Tongue (tissue), 2 donors: Measurements from ENCODE around the gene KCNA3. TPM values are rescaled to one million over a fixed set of nuclear protein-coding genes. Genes with fewer than 3 reads are reported as not detected.
A peak's percentile ranks its signal among the peaks of the same experiment; 100 is the strongest.

Source experiments
- DNase-seq: peaks from one replicate; pipeline ENCODE4 v3.0.0-alpha.2; 2015
- total RNA-seq: library from RNA; depleted of rRNA; stranded (reverse); fragments of >200 nt; gene quantifications from one replicate; pipeline ENCODE4 v1.2.3, GENCODE V29; 2014

KCNA3 gene
- total RNA-seq, 1 donor from 2014 or later = 0.72 TPM

GRCh38 chr1:110638058-110638457 is 36.7 kb downstream of the KCNA3 start:
- peak; percentile 9 for DNase-seq

GRCh38 chr1:110637475-110637874 is 37.3 kb downstream of the KCNA3 start:
- DNase-seq = no peak

- no peak for DNase-seq
Observed at GRCh38 chr1:110636149-110636935, 38.4 kb downstream of the KCNA3 start.

GRCh38 chr1:110635434-110635833 is 39.3 kb downstream of the KCNA3 start:
- DNase-seq = no peak

- DNase-seq = peak; percentile 96
Observed at GRCh38 chr1:110634455-110635311, 40.1 kb downstream of the KCNA3 start.

GRCh38 chr1:110634086-110634454 is 40.7 kb downstream of the KCNA3 start:
- DNase-seq = no peak

- DNase-seq = no peak
Observed at GRCh38 chr1:110633646-110634030, 41.1 kb downstream of the KCNA3 start.

- no peak for DNase-seq
Observed at GRCh38 chr1:110631836-110632620, 42.7 kb downstream of the KCNA3 start.

GRCh38 chr1:110630839-110631663 is 43.7 kb downstream of the KCNA3 start:
- DNase-seq = peak; percentile 78

GRCh38 chr1:110628323-110629105 is 46.2 kb downstream of the KCNA3 start:
- no peak for DNase-seq

GRCh38 chr1:110627764-110628163 is 47.0 kb downstream of the KCNA3 start:
- no peak for DNase-seq

GRCh38 chr1:110626889-110627288 is 47.9 kb downstream of the KCNA3 start:
- DNase-seq = no peak

Other genes with a start within 250 kb of the KCNA3 start
- not detected for gene PROK1, start 223.8 kb downstream of the KCNA3 start, total RNA-seq
- not detected for gene KCNA10, start 155.8 kb downstream of the KCNA3 start, total RNA-seq
- 4.8 TPM for gene KCNA2, start 68.6 kb downstream of the KCNA3 start, total RNA-seq
- gene CD53, start 198.2 kb upstream of the KCNA3 start, total RNA-seq = 7.2 TPM